NB4 (cell line): ENCODE results near the gene RBM39.
A peak's percentile ranks its signal among the peaks of the same experiment; 100 is the strongest.

Source experiments
- DNase-seq: peaks from one replicate; pipeline ENCODE4 v3.0.0; 2010; ENCODE audit warnings: low read depth
- H3K4me3 ChIP-seq: one replicate; pipeline ENCODE4 v1.5.1; 2011; ENCODE audit warnings: mild to moderate bottlenecking, low read depth, low read length, moderate library complexity
- MYC ChIP-seq: IDR thresholded peaks from 2 replicates; pipeline ENCODE4 v1.6.1; 2011; ENCODE audit warnings: low read depth, low read length
- POLR2A ChIP-seq: IDR thresholded peaks from 2 replicates; pipeline ENCODE4 v1.6.1; 2011; ENCODE audit warnings: mild to moderate bottlenecking; ENCODE audit not compliant: insufficient read length; ENCODE audit errors: extremely low read depth
- TF ChIP-seq, protein P1 (sequence below): IDR thresholded peaks from 2 replicates; pipeline ENCODE4 v1.6.1; 2011; ENCODE audit warnings: low read depth, low read length
- TF ChIP-seq, protein P2 (sequence below): IDR thresholded peaks from one replicate; pipeline ENCODE4 v1.5.1; 2012; ENCODE audit warnings: low read depth, low read length

Gene RBM39

DNA sequence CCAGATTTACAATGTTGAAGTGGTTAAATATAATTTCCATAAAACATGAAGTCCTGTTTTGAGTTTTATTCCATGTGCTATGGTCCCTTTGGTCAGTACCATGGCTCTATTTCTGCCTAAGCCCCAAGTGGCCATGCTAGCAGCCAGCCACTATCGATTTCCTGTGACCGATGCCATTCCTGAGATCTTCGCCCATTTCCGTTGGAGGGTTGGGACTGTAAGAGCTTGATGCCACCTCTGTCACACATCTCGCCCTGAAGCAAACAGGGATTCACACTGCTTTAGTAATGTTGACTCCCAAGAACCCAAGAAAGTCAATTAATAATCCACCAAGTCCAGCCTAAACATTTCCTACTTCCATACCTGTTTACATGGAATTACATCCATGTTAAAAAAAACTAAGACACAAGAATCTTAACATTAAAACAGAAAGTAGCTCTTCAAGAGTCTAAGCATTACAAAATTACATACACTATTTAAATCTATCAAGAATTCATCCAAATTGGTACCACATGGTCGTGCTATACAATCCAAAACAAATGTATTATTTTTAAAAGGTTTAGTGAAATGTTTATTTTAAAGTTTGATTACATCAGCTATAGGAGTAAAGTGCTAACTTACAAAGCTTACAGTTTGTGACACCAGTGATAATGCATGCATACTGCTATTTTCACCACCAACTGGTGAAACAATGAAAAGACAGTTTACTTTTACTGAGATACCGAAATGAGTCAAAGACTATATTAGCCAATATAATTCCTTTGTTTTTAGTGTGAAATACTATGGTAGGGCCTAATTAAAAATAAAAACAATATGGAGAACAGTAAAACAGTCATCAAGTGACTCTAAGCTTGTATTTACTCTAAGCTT is 2.5 kb downstream of the RBM39 start:
- peak; percentile 64 for DNase-seq
- TF ChIP-seq, protein P1, sequence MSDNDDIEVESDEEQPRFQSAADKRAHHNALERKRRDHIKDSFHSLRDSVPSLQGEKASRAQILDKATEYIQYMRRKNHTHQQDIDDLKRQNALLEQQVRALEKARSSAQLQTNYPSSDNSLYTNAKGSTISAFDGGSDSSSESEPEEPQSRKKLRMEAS = peak; percentile 12; the same call in 1 of the 2 replicates
- TF ChIP-seq POLR2A = no peak
- peak overlapping the region; percentile 99 for H3K4me3 ChIP-seq

DNA sequence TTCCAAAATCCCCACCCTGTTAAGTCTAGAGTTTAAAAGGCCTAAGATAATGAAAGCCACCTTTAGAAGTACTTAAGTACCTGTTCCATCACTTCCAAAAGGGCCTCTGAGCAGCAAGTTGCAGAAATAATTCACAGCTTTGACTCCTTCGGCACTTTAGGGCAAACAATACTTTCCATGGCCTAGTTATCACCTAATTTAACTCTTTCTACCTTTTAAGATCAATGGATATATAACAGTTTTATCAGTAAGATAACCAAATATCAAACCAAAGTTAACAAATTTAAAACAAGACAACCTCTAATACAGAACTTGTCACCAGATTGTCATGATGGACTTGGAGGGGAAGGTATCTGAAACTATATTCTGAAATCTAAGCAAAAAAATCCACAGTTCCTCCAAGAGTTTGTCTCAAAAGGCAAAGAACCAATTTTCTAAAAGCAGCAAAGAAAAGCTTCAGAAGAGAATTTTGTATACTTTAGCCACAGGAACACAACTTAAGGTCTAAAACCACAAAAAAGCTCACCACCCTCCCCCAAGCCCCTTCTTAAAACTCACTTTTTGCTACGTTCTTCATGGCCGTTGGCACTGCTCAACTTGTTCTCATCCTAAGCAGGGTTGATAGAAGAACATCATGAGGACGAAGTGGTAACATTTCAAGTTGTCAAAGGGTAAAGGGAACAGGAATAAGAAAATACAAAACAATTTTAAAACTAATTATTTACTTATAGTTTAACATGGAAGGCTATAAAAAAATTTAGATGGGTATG is 3.5 kb downstream of the RBM39 start:
- TF ChIP-seq, protein P2, sequence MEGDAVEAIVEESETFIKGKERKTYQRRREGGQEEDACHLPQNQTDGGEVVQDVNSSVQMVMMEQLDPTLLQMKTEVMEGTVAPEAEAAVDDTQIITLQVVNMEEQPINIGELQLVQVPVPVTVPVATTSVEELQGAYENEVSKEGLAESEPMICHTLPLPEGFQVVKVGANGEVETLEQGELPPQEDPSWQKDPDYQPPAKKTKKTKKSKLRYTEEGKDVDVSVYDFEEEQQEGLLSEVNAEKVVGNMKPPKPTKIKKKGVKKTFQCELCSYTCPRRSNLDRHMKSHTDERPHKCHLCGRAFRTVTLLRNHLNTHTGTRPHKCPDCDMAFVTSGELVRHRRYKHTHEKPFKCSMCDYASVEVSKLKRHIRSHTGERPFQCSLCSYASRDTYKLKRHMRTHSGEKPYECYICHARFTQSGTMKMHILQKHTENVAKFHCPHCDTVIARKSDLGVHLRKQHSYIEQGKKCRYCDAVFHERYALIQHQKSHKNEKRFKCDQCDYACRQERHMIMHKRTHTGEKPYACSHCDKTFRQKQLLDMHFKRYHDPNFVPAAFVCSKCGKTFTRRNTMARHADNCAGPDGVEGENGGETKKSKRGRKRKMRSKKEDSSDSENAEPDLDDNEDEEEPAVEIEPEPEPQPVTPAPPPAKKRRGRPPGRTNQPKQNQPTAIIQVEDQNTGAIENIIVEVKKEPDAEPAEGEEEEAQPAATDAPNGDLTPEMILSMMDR = no peak
- TF ChIP-seq, protein P1 = no peak
- TF ChIP-seq MYC (no peak), POLR2A (no peak)
- H3K4me3 ChIP-seq = peak overlapping the region; percentile 99
- no peak for DNase-seq

DNA sequence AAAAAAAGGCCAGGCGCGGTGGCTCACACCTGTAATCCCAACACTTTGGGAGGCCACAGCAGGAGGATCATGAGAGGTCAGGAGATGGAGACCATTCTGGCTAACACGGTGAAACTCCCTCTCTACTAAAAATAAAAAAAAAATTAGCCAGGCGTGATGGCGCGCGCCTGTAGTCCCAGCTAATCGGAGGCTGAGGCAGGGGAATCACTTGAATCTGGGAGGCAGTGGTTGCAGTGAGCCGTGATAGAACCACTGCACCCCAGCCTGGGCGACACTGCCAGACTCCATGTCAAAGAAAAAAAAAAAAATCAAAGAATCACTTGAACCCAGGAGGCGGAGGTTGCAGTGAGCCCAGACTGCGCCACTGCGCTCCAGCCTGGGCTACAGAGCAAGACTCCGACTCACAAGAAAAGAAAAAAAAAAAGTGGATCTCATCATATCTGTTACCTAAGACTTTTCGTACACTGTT is 4.2 kb downstream of the RBM39 start:
- H3K4me3 ChIP-seq = peak overlapping the region; percentile 99
- TF ChIP-seq, protein P2 = no peak
- TF ChIP-seq MYC = no peak
- TF ChIP-seq, protein P1 = no peak
- TF ChIP-seq POLR2A = no peak
- DNase-seq = no peak

DNA sequence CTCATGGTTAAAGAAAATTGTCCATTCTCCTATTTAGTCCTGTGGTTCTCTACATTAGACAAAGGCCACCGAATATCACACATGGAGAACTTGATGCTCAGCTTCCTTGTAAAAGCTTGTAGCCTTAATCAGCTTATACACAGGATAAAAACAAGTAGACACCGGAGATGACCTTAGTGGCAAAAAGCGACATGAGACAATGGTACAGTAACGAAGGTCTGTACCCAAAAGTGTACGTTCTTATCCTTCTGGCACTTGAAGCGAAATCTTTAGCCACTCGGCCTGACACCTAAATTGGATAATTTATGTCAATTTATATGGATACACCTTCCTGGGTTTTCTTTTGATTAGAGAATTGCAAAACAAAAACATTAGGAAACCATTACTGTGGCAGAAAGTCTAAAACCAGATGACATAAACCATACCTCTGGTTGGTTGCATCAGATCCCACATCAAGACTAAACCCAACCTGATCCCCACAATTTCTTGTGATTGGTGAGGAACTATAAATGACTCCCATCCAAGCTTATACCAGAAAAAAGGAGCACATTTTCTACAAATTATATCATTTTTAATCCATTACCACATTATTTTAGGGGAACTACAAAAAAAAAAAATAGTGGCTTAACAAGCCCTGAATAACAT is 6.1 kb downstream of the RBM39 start:
- TF ChIP-seq, protein P1 = no peak
- TF ChIP-seq, protein P2 = no peak
- no peak for TF ChIP-seq MYC
- TF ChIP-seq POLR2A = no peak
- no peak for DNase-seq
- H3K4me3 ChIP-seq = peak overlapping the region; percentile 43

DNA sequence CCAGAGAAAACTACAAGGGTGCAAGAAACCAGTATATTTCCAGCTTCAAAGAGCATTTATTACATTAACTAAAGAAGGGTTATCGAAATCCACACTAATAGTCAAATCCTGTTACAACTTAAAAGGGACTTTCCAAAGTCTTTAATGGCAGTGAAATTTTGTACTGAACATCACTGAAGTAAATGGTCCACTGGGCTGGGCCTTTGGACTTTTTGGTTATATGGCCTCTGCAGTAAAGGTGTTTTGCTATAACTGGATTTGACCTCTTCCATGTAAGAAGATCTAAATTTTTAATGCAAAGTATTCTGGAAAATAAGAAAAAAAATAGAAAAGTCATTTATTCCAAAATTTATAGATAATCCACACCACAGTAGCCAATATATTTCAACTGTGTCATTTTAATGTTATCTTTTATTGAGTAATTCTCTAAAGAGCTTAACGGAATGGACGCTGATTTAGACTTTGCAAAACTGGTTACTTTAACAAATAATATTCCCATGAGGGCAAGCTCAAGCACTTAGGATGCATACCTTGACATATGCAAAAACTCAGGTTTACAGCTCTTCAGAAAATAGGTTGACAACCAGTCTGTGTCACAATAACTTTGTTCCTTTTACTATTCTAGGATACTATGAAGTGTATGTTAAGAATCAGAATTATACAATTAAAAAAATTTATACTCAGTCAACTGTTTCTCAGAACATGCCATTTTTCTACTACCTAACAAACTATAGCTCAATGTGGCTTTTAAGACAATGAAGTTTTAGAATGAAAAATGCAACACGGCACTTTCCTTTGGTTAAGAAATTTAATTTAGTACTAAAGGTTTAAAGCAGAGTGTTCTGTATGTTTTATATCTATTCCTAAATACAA is 7.0 kb downstream of the RBM39 start:
- no peak for TF ChIP-seq MYC
- TF ChIP-seq, protein P1 = no peak
- TF ChIP-seq, protein P2 = no peak
- no peak for TF ChIP-seq POLR2A
- no peak for DNase-seq
- H3K4me3 ChIP-seq = peak overlapping the region; percentile 43
